Choroid plexus epithelial cell (primary cell): Measurements from ENCODE around the gene NCKAP5.
A peak's percentile ranks its signal among the peaks of the same experiment; 100 is the strongest.

ENCODE experiments used
- DNase-seq: peaks from one replicate; pipeline ENCODE4 v3.0.0-alpha.2; 2010; ENCODE audit warnings: low read depth
- H3K4me3 ChIP-seq: 2 replicates; pipeline ENCODE4 v1.5.1; 2011; ENCODE audit warnings: low read depth, mild to moderate bottlenecking, control low read depth, low read length, moderate library complexity
- CTCF ChIP-seq: conservative IDR thresholded peaks from 2 replicates; pipeline ENCODE4 v1.5.1; 2011; ENCODE audit warnings: low read depth, mild to moderate bottlenecking, control low read depth, inconsistent platforms, low read length, moderate library complexity

NCKAP5 gene

GRCh38 chr2:132741754-132742153 is 826.5 kb downstream of the NCKAP5 start:
- no peak for DNase-seq

GRCh38 chr2:132740081-132740720 is 828.1 kb downstream of the NCKAP5 start:
- H3K4me3 ChIP-seq = no peak overlapping the region
- TF ChIP-seq CTCF = no peak
- DNase-seq = no peak

More at GRCh38 chr2:132741754-132742153, 826.5 kb downstream of the NCKAP5 start:
- no peak overlapping the region for H3K4me3 ChIP-seq
- no peak for TF ChIP-seq CTCF

GRCh38 chr2:132738223-132738622 is 830.0 kb downstream of the NCKAP5 start:
- DNase-seq = no peak
- H3K4me3 ChIP-seq = no peak overlapping the region
- no peak for TF ChIP-seq CTCF

GRCh38 chr2:132736059-132736458 is 832.2 kb downstream of the NCKAP5 start:
- H3K4me3 ChIP-seq = no peak overlapping the region
- no peak for DNase-seq
- TF ChIP-seq CTCF = no peak

GRCh38 chr2:132734961-132735360 is 833.3 kb downstream of the NCKAP5 start:
- no peak for DNase-seq
- no peak overlapping the region for H3K4me3 ChIP-seq
- TF ChIP-seq CTCF = no peak

GRCh38 chr2:132733094-132733493 is 835.2 kb downstream of the NCKAP5 start:
- H3K4me3 ChIP-seq = no peak overlapping the region
- peak; percentile 6 for DNase-seq
- TF ChIP-seq CTCF = no peak

- DNase-seq = no peak
These were observed 835.6 kb downstream of the NCKAP5 start for GRCh38 chr2:132732694-132733093.

More at GRCh38 chr2:132732694-132733093, 835.6 kb downstream of the NCKAP5 start:
- TF ChIP-seq CTCF = no peak
- H3K4me3 ChIP-seq = no peak overlapping the region
